SH-SY5Y (cell line): ENCODE results near the gene PITPNC1.

Experiments used
- GATA2 ChIP-seq: IDR thresholded peaks from 2 replicates; pipeline ENCODE4 v1.6.1; 2011; ENCODE audit warnings: mild to moderate bottlenecking, low read depth, low read length
- GATA3 ChIP-seq: IDR thresholded peaks from 2 replicates; pipeline ENCODE4 v1.6.1; 2011; ENCODE audit warnings: low read depth, mild to moderate bottlenecking, low read length, moderate library complexity

The PITPNC1 gene

GRCh38 chr17:67476787-67477335 lies 99.8 kb downstream of the PITPNC1 start:
- TF ChIP-seq GATA3 (no peak), GATA2 (no peak)

DNA sequence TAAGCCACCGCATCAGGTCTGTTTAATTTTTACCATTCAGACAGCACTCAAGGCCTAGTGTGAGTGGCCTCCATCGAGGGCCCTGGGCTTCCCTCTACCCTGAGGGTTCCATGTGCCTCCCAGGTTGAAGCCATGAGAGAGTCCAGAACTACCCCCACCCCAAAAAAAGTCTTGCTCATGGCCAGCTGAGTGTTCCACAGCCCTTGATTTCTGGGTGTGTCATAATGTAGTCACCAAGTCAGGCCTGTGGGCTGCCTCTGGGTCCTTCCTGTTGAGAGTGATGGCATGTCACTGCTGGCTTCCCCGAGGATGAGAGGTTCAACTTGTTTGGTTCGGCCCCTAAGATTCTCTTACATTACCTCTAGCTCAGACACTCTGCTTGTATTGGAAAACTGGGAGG lies 100.6 kb downstream of the PITPNC1 start:
- TF ChIP-seq GATA3 (no peak), GATA2 (no peak)

GRCh38 chr17:67478401-67479041 lies 101.4 kb downstream of the PITPNC1 start:
- TF ChIP-seq GATA2 (no peak), GATA3 (no peak)

- no peak for TF ChIP-seq GATA3
- no peak for TF ChIP-seq GATA2
These were observed 102.1 kb downstream of the PITPNC1 start for GRCh38 chr17:67479148-67479547.

DNA sequence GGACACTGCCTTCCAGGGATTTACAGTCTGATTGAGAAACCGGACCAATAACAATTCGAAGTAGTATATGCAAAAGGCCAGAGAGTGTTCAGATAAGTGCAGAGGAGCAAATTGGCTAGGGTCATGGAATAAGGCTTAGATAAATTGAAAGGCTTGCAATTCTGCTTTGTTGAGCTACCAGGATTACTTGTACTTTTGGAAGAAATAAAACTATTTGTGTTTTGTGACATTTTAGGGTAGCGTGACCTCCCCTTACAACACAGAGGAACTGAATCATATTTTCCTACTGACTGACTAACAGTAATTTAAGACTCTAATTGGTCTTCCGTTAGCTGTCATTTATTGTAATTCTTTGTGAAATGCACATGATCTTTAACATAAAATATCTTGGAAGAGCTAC lies 104.7 kb downstream of the PITPNC1 start:
- no peak for TF ChIP-seq GATA3
- TF ChIP-seq GATA2, result no peak

DNA sequence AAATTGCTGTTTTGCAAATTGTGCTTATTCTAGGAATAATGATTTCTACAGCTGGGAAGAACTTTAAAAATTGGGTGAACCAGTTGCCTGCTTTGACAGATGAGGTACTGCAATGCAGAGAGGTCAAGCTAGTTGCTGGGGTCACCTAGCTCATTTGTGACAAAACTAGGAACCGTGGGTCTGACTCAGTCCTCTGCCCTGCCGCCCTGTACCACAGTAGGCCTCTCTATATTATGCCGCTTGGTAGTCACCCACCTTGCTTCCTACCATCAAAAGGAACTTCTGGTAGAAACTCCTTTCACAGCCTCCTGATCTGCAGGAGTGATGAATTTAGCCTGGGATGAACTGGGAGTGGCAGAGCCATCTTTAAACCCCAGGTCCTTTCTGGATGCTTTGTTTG lies 105.7 kb downstream of the PITPNC1 start:
- no peak for TF ChIP-seq GATA3
- no peak for TF ChIP-seq GATA2

GRCh38 chr17:67484261-67484660 lies 107.2 kb downstream of the PITPNC1 start:
- TF ChIP-seq GATA3 (no peak), GATA2 (no peak)

DNA sequence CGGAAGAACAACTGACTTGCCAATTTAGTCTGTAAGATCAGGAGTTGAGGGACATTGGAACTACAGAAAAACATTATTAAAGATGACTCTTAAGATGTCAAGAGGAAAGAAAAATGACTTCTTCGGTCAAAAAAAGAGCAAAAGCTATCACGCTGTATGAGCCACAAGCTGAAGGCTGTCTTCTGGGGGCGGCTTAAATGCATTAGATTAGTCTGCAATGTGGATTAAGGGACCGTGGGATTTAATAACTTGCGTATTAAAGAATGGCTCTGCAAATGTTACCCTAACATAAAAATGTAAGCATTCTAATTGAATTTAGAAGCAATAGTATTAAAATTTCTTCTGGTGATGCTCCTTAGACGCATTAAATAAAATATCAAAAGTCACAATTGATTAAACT lies 108.6 kb downstream of the PITPNC1 start:
- TF ChIP-seq GATA3, result no peak
- no peak for TF ChIP-seq GATA2

- no peak for TF ChIP-seq GATA2
- TF ChIP-seq GATA3, result no peak
These were observed 110.4 kb downstream of the PITPNC1 start for GRCh38 chr17:67487506-67487905.

DNA sequence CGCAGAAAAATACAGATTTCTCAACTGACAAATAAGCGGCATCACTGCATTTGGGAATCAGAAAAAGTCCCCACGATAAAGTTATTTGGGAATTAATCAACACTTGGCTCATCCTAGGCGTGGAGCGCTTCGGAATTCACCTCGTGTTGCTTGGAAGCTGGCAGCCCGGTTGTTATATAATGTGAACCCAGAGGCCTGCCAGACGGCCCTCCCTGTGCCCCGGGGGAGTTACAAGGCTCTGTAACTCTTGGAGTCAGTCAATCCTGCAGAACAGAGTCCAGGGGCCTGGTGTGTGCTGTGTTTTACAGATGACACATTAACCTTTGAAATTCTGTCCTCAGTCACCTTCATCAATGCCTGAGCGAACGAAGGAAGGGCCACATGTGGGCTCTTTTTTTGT lies 111.1 kb downstream of the PITPNC1 start:
- TF ChIP-seq GATA2 (no peak), GATA3 (no peak)

DNA sequence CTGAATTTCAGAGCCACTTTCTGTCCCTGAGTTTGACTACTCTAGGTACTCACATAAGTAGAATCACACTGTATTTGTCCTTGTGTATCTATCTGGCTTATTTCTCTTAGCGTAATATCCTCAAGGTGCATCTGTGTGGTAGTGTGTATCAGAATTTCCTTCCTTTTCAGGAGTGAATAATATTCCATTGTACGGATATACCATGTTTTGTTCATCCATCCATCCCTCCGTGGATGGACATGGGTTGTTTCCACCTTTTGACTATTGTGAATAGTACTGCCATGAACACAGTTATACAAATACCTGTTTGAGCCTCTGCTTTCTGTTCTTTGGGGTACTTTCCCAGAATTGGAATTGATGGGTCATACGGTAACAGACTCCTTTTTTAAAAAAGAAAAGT lies 111.7 kb downstream of the PITPNC1 start:
- TF ChIP-seq GATA2, result no peak
- no peak for TF ChIP-seq GATA3

GRCh38 chr17:67489273-67489672 lies 112.2 kb downstream of the PITPNC1 start:
- TF ChIP-seq GATA3 (no peak), GATA2 (no peak)

- TF ChIP-seq GATA2 (0 out of 2 replicates have a peak, but pooled peaks have one; percentile 41), GATA3 (no peak)
These were observed 113.4 kb downstream of the PITPNC1 start for GRCh38 chr17:67490471-67490870.

- TF ChIP-seq GATA2 (peak; percentile 95), GATA3 (peak; percentile 92)
These were observed 114.1 kb downstream of the PITPNC1 start for GRCh38 chr17:67491009-67491680.

DNA sequence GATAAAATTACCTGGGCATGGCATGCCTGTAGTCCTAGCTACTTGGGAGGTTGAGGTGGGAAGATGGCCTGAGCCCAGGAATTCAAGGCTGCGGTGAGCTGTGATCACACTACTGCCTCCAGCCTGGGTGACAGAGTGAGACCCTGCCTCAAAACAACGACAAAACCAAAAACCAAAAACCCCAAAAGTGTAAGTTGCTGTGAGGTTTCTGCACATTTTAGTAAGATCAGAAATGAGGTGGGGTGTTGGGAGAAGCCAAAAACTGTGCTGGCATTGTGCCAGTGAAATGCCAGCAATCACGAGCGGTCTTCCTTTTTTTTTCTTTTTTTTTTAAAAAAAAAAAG lies 114.6 kb downstream of the PITPNC1 start:
- TF ChIP-seq GATA3 (no peak), GATA2 (no peak)

GRCh38 chr17:67492251-67492740 lies 115.2 kb downstream of the PITPNC1 start:
- TF ChIP-seq GATA2 (no peak), GATA3 (no peak)
